HG03575 (cell line): ENCODE results near the gene ABR.

Experiments used
- ATAC-seq: cut with Tn5 transposase; IDR thresholded peaks from one replicate; pipeline ENCODE4 v1.9.1; 2021; ENCODE audit not compliant: unreplicated experiment, insufficient number of reproducible peaks, low FRiP score; ENCODE audit errors: extremely low read depth

Gene ABR

DNA sequence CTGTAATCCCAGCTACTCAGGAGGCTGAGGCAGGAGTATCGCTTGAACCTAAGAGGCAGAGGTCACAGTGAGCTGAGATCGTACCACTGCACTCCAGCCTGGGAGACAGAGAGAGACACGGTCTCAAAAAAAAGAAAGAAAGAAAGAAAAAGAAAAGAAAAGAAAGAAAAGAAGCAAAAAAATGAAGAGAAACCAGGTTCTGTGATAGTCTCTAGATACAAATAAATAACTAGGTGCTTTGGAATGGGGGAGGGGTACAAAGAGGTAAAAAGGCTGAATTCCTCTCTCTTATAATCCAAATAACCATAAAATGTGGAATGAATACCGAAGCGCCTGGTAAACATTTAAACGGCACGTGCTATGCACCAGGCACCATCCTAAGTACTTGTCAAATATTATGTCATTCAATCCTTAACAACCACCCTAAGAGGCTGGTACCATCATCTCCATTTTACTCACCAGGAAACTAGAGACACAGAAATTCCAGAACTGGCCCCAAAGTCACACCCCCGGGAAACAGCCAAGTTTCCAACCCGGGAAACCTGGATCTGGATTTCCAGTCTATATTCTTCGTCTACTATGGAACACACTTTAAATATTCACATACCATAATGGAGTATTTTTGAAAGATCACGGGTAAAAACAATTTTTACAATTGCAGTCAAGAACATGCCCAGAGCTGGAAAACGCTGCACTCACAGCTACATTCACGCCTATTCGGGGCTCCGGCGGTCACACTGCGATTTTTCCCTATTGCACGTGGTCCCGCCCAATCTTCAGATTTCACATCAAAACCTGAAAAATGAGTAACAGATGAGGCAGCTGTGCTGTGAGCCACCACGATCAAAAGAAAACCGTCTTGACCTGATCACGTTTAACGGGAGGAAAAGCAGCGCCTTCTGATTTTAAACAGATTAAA is 210.7 kb downstream of the ABR start:
- no peak for ATAC-seq

DNA sequence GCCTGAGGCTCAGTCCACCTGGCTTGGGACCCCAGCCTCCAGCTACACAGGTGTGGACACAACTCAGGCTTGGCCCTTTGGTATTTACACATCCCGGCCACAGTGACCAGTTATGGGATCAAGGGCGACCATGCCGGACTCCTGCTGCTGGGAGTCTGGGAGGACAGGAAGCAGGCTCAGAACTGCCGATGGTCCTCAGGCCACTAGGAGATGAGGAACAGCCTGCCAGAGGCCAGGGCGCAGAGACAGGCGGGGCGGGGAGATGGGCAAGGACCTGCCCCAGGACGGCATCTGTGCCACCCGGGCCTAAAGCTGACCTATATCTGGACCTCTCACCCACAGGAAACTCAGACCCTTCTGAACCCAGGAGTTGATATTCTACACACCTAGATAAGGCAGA is 212.7 kb downstream of the ABR start:
- no peak for ATAC-seq

DNA sequence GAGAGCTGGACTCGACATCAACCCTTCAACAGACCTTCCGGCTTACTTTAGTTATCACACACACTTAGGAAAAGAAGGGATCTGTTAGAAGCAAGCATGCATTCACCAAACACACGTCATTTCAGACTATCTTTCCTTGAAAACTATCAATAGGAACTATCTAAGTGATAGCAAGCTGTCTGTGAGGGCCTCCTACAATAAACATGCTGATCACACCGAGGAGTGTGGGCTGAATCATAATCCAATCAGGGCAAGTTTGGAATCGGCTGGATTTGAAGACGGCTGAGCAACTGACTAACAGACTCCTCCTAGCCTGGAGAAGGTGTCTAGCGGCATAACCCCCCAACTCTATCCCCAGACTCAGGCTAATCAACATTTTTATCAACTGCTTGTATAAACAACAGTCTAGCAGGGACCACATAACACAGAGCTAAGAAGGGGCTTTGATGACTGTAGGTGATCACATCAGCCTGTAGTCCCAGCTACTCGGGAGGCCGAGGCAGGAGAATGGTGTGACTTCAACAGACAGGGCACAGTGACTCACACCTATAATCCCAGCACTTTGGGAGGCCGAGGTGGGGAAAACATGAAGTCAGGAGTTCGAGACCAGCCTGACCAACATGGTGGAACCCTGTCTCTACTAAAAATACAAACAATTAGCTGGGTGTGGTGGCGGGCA is 214.3 kb downstream of the ABR start:
- ATAC-seq, result no peak

DNA sequence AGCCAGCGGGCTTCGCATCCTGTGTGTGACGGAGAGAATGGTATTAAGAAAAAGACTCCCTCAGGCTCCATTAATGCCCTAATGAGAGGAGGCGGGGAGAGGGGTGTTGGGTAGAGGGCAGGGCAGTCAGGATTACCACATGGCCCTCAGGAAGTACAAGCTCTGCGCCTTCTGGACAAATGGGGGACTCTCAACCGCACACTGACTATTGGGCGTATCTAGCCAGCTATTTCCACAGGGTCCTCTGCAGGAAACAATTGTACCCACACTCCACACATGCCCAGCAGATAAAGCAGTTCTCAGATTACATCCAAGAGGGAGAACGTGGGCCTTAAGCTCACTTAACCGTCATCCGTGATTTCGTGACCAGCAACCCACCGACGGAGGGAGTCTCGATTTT is 214.9 kb downstream of the ABR start:
- ATAC-seq, result no peak

DNA sequence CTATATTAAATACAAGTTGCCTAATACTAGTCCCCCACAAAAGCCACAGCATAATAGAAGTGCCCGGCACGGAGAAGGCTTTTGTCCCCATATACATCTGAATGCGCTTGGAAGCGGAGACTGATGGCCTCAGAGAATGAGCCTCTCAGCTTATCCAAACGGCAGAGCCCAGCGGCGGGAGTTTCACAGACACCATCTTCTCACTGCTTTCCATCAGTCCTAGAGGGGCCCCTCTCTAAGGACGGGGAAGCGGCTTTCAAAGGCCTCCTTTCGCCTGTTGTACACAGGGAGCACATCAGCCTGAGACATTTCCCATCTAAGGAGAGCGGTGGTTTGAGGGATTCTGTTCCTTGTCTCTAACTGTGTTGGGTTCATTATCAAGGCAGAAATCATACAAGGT is 217.1 kb downstream of the ABR start:
- ATAC-seq, result no peak

DNA sequence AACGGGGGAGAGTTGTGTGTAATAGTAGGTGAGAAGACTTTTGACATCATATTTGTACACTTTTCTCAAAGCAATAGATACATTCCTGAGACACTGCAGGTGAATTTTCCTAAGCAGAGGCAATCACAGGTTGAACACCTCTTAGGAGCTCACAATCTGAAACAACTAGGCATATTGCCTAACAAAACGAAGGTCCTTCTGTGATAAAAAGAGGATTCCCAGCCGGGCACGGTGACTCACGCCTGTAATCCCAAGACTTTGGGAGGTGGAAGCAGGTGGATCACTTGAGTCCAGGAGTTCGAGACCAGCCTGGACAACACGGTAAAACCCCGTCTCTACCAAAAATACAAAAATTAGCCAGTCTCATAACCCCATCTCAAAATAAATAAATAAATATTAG is 217.6 kb downstream of the ABR start:
- ATAC-seq, result no peak

DNA sequence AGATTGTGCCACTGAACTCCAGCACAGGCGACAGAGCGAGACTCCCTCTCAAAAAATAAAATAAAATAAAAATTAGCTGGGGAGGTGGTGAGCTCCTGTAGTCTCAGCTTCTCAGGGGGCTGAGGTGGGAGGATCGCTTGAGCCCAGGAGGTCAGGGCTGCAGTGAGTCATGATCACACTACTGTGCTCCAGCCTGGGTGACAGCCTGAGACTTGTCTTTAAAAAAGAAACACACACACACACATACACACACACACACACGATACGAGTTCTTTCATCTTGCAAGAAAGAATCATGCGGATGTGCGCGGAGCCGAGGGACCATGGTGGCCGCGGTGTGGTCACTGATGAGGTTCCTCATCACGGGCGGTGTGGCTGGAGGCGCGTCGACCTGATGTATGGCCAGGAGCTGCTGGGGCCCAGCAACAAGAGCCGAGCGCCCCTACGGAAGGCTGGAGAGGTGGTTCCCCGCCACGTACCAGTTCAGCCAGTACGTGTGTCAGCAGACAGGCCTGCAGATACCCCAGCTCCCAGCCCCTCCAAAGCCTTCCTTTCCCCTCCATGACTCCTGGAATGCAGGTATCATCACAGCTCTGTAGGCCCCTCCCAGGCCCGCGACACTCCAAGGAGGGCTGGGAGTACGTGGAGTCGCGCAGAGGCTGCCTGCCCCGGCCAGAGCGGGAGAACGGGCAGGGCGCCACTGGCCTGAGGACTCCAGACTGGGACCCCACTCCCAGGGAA is 220.9 kb downstream of the ABR start:
- no peak for ATAC-seq

DNA sequence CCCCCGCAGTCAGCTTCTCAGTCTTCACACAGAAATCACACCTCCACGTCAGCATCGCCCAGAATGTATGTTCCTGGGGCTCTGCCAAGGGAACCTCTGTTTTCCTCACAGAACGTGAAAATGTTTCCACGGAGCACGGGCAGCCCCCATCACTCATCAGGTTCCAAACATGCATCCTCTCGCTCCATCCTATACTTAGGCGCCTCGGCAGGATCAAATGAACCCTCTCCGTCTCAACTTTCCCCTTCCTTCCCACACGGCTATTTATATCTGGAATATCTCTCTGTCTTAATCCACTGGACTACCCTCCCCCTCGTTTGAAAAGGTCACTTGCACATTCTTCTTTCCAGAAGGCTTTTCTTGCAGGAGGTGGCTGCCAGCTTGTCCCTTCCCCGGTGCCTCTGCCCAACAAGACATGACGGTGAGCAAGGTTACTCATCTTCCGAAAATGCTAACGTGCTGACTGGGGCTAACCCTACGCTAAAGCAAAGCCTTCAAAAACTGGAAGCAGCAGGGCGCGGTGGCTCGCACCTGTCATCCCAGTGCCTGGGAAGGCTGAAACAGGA is 221.8 kb downstream of the ABR start:
- no peak for ATAC-seq

DNA sequence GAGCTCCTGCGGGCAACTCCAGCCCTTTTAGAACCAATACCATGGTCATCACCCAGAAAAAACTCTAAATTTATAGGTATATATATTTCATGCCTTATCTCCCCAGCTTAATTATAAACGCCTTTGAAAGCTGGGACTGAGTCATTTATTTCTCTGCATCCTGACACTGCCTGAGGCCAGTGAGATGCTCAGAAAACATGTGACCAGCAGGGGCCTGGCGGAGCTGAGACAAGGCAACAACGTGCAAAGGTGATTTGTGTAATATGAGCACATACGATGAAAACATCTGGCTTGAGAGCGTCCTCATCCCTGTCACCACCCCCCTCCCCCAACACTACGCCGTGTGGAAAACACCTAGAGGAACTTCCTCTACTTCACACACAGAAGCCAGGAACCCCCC is 222.9 kb downstream of the ABR start:
- no peak for ATAC-seq

DNA sequence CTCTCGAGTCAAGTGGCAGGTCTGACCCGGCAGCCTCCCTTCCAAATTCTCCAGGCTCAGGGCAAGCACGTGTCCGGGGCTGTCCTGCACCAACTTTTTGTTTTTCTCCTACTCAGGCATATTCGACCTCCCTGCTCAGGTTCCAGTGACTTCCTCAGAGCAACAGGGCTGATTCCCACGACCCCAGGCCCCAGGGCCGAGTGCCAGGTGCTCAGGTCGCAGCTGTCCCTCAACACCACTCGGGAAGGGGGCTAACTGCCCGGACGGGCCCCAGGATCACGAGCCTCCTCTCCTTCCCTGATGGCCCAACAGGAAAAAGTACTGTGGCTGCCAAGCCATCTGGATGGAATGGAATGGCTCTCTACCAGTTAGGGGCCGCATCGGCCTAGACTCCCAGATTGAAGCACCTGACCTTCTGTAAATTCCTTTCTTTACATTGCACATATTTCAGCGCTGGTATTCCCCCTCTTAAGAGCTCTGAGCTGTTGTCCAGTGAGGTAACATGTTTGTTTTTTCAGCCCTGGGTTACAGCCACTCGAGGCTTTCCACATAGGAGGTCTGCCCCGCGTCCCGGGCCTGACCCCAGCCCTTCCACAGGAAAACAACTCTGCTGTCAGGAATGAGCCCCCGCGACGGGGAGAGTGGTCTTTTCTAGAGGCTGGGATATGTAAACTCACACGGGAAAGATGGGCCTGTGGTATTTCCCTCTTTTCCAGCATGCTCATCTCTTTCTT is 225.2 kb downstream of the ABR start:
- no peak for ATAC-seq

DNA sequence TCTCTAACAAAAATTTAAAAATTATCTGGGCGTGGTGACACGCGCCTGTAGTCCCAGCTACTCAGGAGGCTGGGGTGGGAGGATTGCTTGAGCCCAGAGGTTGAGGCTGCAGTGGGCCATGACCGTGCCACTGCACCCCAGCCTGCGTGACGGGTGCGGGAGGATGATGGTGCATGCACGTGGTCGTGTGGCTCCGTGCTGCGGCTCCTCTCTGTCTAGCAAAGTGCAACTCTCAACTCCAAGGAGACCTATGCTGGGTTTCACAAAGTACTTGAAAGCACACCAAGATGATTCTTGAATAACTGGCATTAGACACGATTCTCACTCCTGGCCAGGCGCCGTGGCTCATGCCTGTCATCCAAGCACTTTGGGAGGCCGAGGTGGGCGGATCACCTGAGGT is 226.0 kb downstream of the ABR start:
- ATAC-seq, result no peak
